OCI-LY1 (cell line): Measurements from ENCODE around the gene ABHD4.

Experiments
- H2AFZ ChIP-seq: fragments of 200-600 bp; sonication (generic), shearing (Covaris generic); 2 replicates; pipeline ENCODE4 v1.6.0; 2014; ENCODE audit warnings: antibody characterized with exemption, mild to moderate bottlenecking, low read length
- H3F3A ChIP-seq: fragments of 200-600 bp; sonication (generic), shearing (Covaris generic); 2 replicates; pipeline ENCODE4 v1.6.0; 2014; ENCODE audit warnings: mild to moderate bottlenecking, antibody characterized with exemption, low read length, moderate library complexity; ENCODE audit not compliant: insufficient read depth
- H3K27ac ChIP-seq: fragments of 200-600 bp; sonication (generic); 2 replicates; pipeline ENCODE4 v1.5.1; 2014; ENCODE audit warnings: low read length, mixed run types, mild to moderate bottlenecking, low read depth; ENCODE audit not compliant: poor library complexity, severe bottlenecking
- H3K27me3 ChIP-seq: fragments of 200-600 bp; sonication (generic); 2 replicates; pipeline ENCODE4 v1.6.0; 2014; ENCODE audit warnings: antibody characterized with exemption, mild to moderate bottlenecking, low read length, moderate library complexity; ENCODE audit not compliant: insufficient read depth
- H3K36me3 ChIP-seq: fragments of 200-600 bp; sonication (generic); 2 replicates; pipeline ENCODE4 v1.6.1; 2014; ENCODE audit warnings: mild to moderate bottlenecking, antibody characterized with exemption, low read length, moderate library complexity, mixed read lengths; ENCODE audit not compliant: insufficient read depth
- H3K4me1 ChIP-seq: fragments of 200-600 bp; sonication (generic); 2 replicates; pipeline ENCODE4 v1.5.1; 2014; ENCODE audit warnings: mild to moderate bottlenecking, low read length, moderate library complexity; ENCODE audit not compliant: insufficient read depth, severe bottlenecking
- H3K4me2 ChIP-seq: fragments of 200-600 bp; sonication (generic), shearing (Covaris generic); 2 replicates; pipeline ENCODE4 v1.6.1; 2014; ENCODE audit warnings: low read length
- H3K4me3 ChIP-seq: fragments of 200-600 bp; sonication (generic); 2 replicates; pipeline ENCODE4 v1.5.1; 2014; ENCODE audit warnings: low read length, low read depth, mild to moderate bottlenecking, mixed read lengths; ENCODE audit not compliant: poor library complexity, severe bottlenecking
- H3K79me2 ChIP-seq: fragments of 200-600 bp; shearing (Covaris generic); 2 replicates; pipeline ENCODE4 v1.6.1; 2016; ENCODE audit warnings: mixed run types, low read length, mixed read lengths; ENCODE audit not compliant: insufficient read depth
- H3K9ac ChIP-seq: fragments of 200-600 bp; sonication (generic), shearing (Covaris generic); 2 replicates; pipeline ENCODE4 v1.6.1; 2014; ENCODE audit warnings: mild to moderate bottlenecking, low read length, mixed read lengths
- H3K9me2 ChIP-seq: fragments of 200-600 bp; sonication (generic), shearing (Covaris generic); 2 replicates; pipeline ENCODE4 v1.6.1; 2014; ENCODE audit warnings: low read depth, mild to moderate bottlenecking, low read length, mixed read lengths
- H3K9me3 ChIP-seq: fragments of 200-600 bp; shearing (Covaris generic); 2 replicates; pipeline ENCODE4 v1.6.1; 2014; ENCODE audit warnings: low read length, mixed read lengths
- H4K20me1 ChIP-seq: fragments of 200-600 bp; sonication (generic), shearing (Covaris generic); 2 replicates; pipeline ENCODE4 v1.6.0; 2016; ENCODE audit warnings: mild to moderate bottlenecking, low read length; ENCODE audit not compliant: insufficient read depth
- EZH2 ChIP-seq: fragments of 200-600 bp; sonication (generic), shearing (Covaris generic); IDR thresholded peaks from 2 replicates; pipeline ENCODE4 v1.8.0; 2017; ENCODE audit warnings: borderline replicate concordance, mixed run types, mild to moderate bottlenecking, antibody characterized with exemption, low read length, moderate library complexity, mixed read lengths
- TF ChIP-seq, protein P1 (sequence below): fragments of 200-600 bp; sonication (generic), shearing (Covaris generic); IDR thresholded peaks from 2 replicates; pipeline ENCODE4 v1.5.1; 2017; ENCODE audit warnings: mild to moderate bottlenecking, antibody characterized with exemption, low read length, moderate library complexity, mixed read lengths

Gene ABHD4

DNA sequence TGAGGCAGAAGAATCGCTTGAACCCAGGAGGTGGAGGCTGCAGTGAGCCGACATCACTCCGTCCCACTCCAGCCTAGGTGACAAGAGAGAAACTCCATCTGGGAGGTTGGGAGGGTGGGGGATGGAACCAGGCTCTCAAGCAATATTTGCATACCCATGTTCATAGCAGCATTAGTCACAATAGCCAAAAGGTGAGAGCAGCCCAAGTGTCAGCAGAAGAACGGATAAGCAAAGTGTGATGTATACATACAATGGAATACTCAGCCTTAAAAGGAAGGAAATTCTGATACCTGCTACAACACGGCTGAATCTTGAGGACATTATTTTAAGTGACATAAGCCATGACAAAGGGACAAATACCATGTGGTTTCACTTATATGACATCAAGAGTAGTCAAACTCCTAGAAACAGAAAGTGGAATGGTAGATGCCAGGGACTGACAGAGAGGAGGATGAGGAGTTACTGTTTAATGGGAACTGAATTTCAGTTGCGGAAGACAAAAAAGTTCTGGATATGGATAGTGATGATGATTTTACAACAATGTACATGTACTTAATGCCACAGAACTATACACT is 20.7 kb upstream of the ABHD4 start:
- H3K4me1 ChIP-seq, result no peaks in the 10 kb centered on the region
- peaks cover 45% of the 10 kb centered on the region for H3K79me2 ChIP-seq
- no peak overlapping the region for H3K4me3 ChIP-seq
- no peak overlapping the region for H3K9ac ChIP-seq
- no peaks in the 10 kb centered on the region for H3F3A ChIP-seq
- H3K9me3 ChIP-seq, result no peaks in the 10 kb centered on the region
- H3K27me3 ChIP-seq, result no peaks in the 10 kb centered on the region
- no peak overlapping the region for H3K27ac ChIP-seq
- no peaks in the 10 kb centered on the region for H4K20me1 ChIP-seq
- TF ChIP-seq, protein P1, sequence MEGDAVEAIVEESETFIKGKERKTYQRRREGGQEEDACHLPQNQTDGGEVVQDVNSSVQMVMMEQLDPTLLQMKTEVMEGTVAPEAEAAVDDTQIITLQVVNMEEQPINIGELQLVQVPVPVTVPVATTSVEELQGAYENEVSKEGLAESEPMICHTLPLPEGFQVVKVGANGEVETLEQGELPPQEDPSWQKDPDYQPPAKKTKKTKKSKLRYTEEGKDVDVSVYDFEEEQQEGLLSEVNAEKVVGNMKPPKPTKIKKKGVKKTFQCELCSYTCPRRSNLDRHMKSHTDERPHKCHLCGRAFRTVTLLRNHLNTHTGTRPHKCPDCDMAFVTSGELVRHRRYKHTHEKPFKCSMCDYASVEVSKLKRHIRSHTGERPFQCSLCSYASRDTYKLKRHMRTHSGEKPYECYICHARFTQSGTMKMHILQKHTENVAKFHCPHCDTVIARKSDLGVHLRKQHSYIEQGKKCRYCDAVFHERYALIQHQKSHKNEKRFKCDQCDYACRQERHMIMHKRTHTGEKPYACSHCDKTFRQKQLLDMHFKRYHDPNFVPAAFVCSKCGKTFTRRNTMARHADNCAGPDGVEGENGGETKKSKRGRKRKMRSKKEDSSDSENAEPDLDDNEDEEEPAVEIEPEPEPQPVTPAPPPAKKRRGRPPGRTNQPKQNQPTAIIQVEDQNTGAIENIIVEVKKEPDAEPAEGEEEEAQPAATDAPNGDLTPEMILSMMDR, result no peak
- no peak for TF ChIP-seq EZH2
- H3K9me2 ChIP-seq, result no peaks in the 10 kb centered on the region
- H3K36me3 ChIP-seq, result peaks cover 51% of the 10 kb centered on the region
- no peak overlapping the region for H2AFZ ChIP-seq
- no peak overlapping the region for H3K4me2 ChIP-seq

- H3K9ac ChIP-seq, result no peak overlapping the region
- H3K4me1 ChIP-seq, result peaks cover 13% of the 10 kb centered on the region
- no peak overlapping the region for H3K4me3 ChIP-seq
- no peak overlapping the region for H3K27ac ChIP-seq
- no peak overlapping the region for H2AFZ ChIP-seq
- no peaks in the 10 kb centered on the region for H3K9me2 ChIP-seq
- peaks cover 38% of the 10 kb centered on the region for H3K36me3 ChIP-seq
- H3K79me2 ChIP-seq, result peaks cover 52% of the 10 kb centered on the region
- H3K4me2 ChIP-seq, result no peak overlapping the region
- H4K20me1 ChIP-seq, result no peaks in the 10 kb centered on the region
- no peaks in the 10 kb centered on the region for H3F3A ChIP-seq
- TF ChIP-seq EZH2, result no peak
- TF ChIP-seq, protein P1, result no peak
- H3K9me3 ChIP-seq, result no peaks in the 10 kb centered on the region
- no peaks in the 10 kb centered on the region for H3K27me3 ChIP-seq
Observed at GRCh38 chr14:22579236-22579635, 18.9 kb upstream of the ABHD4 start.

DNA sequence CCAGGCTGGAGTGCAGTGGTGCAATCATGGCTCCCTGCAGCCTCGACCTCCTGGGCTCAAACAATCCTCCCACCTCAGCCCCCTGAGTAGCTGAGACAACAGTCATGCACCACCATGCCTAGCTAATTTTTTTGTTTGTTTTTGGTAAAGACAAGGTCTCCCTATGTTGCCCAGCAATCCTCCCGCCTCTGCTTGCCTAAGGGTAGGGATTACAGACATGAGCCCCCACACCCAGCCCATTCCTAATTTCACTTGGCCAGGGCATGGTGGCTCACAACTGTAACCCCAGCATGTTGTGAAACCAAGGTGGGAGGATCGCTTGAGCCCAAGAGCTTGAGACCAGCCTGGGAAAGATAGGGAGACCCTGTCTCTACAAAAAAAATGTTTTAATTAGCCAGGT is 18.2 kb upstream of the ABHD4 start:
- H4K20me1 ChIP-seq, result no peaks in the 10 kb centered on the region
- H3K9me3 ChIP-seq, result no peaks in the 10 kb centered on the region
- no peak overlapping the region for H3K9ac ChIP-seq
- TF ChIP-seq, protein P1, result no peak
- TF ChIP-seq EZH2, result no peak
- H3K27me3 ChIP-seq, result no peaks in the 10 kb centered on the region
- H3F3A ChIP-seq, result no peaks in the 10 kb centered on the region
- no peak overlapping the region for H3K4me3 ChIP-seq
- H3K36me3 ChIP-seq, result peaks cover 33% of the 10 kb centered on the region
- no peak overlapping the region for H3K4me2 ChIP-seq
- no peaks in the 10 kb centered on the region for H3K9me2 ChIP-seq
- peaks cover 59% of the 10 kb centered on the region for H3K79me2 ChIP-seq
- H3K4me1 ChIP-seq, result peaks cover 20% of the 10 kb centered on the region
- no peak overlapping the region for H3K27ac ChIP-seq
- no peak overlapping the region for H2AFZ ChIP-seq
